C4-2B (cell line): ENCODE results near the gene GRIN3B.

Source experiments
- H3K27ac ChIP-seq: fragments of 450-650 bp; 2 replicates; pipeline ENCODE4 v1.5.1; 2017
- CTCF ChIP-seq: fragments of 450-650 bp; conservative IDR thresholded peaks from 2 replicates; pipeline ENCODE4 v1.5.1; 2017; ENCODE audit warnings: mild to moderate bottlenecking
- ZFX ChIP-seq: fragments of 450-650 bp; IDR thresholded peaks from 2 replicates; pipeline ENCODE4 v1.6.1; 2017

Gene GRIN3B

GRCh38 chr19:1000095-1000494 is at the start of gene GRIN3B:
GRIN3B (plus strand) TSS chr19:1000419; CDS start chr19:1000438, 19 bp downstream.
- no peak for TF ChIP-seq ZFX
- TF ChIP-seq CTCF: peak; percentile 83
- H3K27ac ChIP-seq: no peak within 1 kb of the TSS

GRCh38 chr19:952049-952679 is 48.1 kb upstream of the GRIN3B start:
- TF ChIP-seq ZFX (no peak), CTCF (no peak)
- H3K27ac ChIP-seq: peak overlapping the region; percentile 83

- TF ChIP-seq ZFX (no peak), CTCF (no peak)
- peak overlapping the region; percentile 83 for H3K27ac ChIP-seq
Measured at GRCh38 chr19:952680-953444, 47.4 kb upstream of the GRIN3B start.

GRCh38 chr19:953445-954271 is 46.6 kb upstream of the GRIN3B start:
- peak overlapping the region; percentile 83 for H3K27ac ChIP-seq
- TF ChIP-seq CTCF (no peak), ZFX (no peak)

GRCh38 chr19:954272-954671 is 45.9 kb upstream of the GRIN3B start:
- TF ChIP-seq CTCF (no peak), ZFX (no peak)
- H3K27ac ChIP-seq: no peak overlapping the region

GRCh38 chr19:954672-955494 is 45.3 kb upstream of the GRIN3B start:
- TF ChIP-seq ZFX (no peak), CTCF (no peak)
- no peak overlapping the region for H3K27ac ChIP-seq
